Measurements from ENCODE around the gene CPZ.

- no peak for TF ChIP-seq CTCF (optimal IDR thresholded peaks at IDR 0.05 in 1 of 3, IDR thresholded peaks at IDR 0.05 in 1 of 3, conservative IDR thresholded peaks at IDR 0.05 in 1 of 3; ENCODE audit: extremely low read depth in 1 of 3, insufficient read depth in 2 of 3, low read length in 3 of 3)
- no peak for TF ChIP-seq EZH2 (IDR thresholded peaks at IDR 0.05; ENCODE audit: low read length)
These were observed 22.8 kb downstream of the CPZ start for GRCh38 chr4:8615366-8615765.
